Fibroblast of lung (primary cell): Measurements from ENCODE around the gene AP3D1. TPM values are rescaled to one million over a fixed set of nuclear protein-coding genes. Genes with fewer than 3 reads are reported as not detected.

Experiments
- DNase-seq, 2 donors: peaks; one replicate each; pipeline versions ENCODE4 v3.0.0 to v3.0.0-alpha.2; 2010; ENCODE audit warnings: low read depth in 2 of 2
- H2AFZ ChIP-seq: 2 replicates; pipeline ENCODE4 v1.5.1; 2012; ENCODE audit warnings: low read length, control low read depth, inconsistent platforms
- H3K27ac ChIP-seq: 2 replicates; pipeline ENCODE4 v1.5.1; 2011; ENCODE audit warnings: low read length, control low read depth; ENCODE audit not compliant: insufficient read depth
- H3K27me3 ChIP-seq: 2 replicates; pipeline ENCODE4 v1.5.1; 2011; ENCODE audit warnings: mild to moderate bottlenecking, low read length; ENCODE audit not compliant: control insufficient read depth, insufficient read depth
- H3K36me3 ChIP-seq: 2 replicates; pipeline ENCODE4 v1.5.1; 2011; ENCODE audit warnings: low read length; ENCODE audit not compliant: control insufficient read depth, insufficient read depth
- H3K4me1 ChIP-seq: 2 replicates; pipeline ENCODE4 v1.5.1; 2011; ENCODE audit warnings: low read length; ENCODE audit not compliant: control insufficient read depth, insufficient read depth; ENCODE audit errors: extremely low read depth
- H3K4me2 ChIP-seq: 2 replicates; pipeline ENCODE4 v1.5.1; 2011; ENCODE audit warnings: low read length, control low read depth; ENCODE audit not compliant: insufficient read depth; ENCODE audit errors: extremely low read depth
- H3K4me3 ChIP-seq, 4 experiments: fragments of 200-600 bp in 1 of 4; sonication (generic) in 1 of 4; replicated peaks in 1 of 4; 2 replicates each; pipeline ENCODE4 v1.5.1; 2011 to 2016; ENCODE audit warnings: low read length in 4 of 4, low read depth in 3 of 4, mild to moderate bottlenecking in 3 of 4, control low read depth in 2 of 4, inconsistent platforms in 1 of 4, mixed read lengths in 1 of 4; ENCODE audit not compliant: insufficient read depth in 1 of 4; ENCODE audit errors: control extremely low read depth in 1 of 4
- H3K79me2 ChIP-seq: 2 replicates; pipeline ENCODE4 v1.5.1; 2012; ENCODE audit warnings: mild to moderate bottlenecking, low read length, inconsistent platforms; ENCODE audit not compliant: control insufficient read depth, insufficient read depth
- H3K9ac ChIP-seq: 2 replicates; pipeline ENCODE4 v1.5.1; 2011; ENCODE audit warnings: mild to moderate bottlenecking, low read length, control low read depth; ENCODE audit not compliant: insufficient read depth
- H3K9me3 ChIP-seq: 2 replicates; pipeline ENCODE4 v1.5.1; 2012; ENCODE audit warnings: low read depth, low read length; ENCODE audit not compliant: control insufficient read depth, insufficient read depth
- H4K20me1 ChIP-seq: 2 replicates; pipeline ENCODE4 v1.5.1; 2011; ENCODE audit warnings: low read length; ENCODE audit not compliant: control insufficient read depth, insufficient read depth; ENCODE audit errors: extremely low read depth
- CTCF ChIP-seq, 2 donors: IDR thresholded peaks in 1 of 2; conservative IDR thresholded peaks in 1 of 2; 1 replicate in 1 of 2; 2 replicates in 1 of 2; pipeline ENCODE4 v1.5.1; 2011 to 2012; ENCODE audit warnings: low read length in 2 of 2, control low read depth in 1 of 2, inconsistent platforms in 1 of 2, low read depth in 1 of 2, mild to moderate bottlenecking in 1 of 2
- EZH2 ChIP-seq: IDR thresholded peaks from 2 replicates; pipeline ENCODE4 v1.5.1; 2012; ENCODE audit warnings: low read length, control low read depth, mild to moderate bottlenecking; ENCODE audit errors: missing control alignments
- polyA plus RNA-seq, 2 donors: library from polyadenylated mRNA; depleted of rRNA in 1 of 2; stranded (reverse) in 1 of 2; unstranded in 1 of 2; fragments of >200 nt; gene quantifications; 2 replicates each; pipeline ENCODE4 v1.2.1, GENCODE V29; 2011 to 2012; ENCODE audit warnings: missing spikeins in 1 of 2
- total RNA-seq: library from RNA; depleted of rRNA; stranded (reverse); fragments of >200 nt; gene quantifications from 2 replicates; pipeline ENCODE4 v1.2.1, GENCODE V29; 2014

Gene AP3D1
- total and polyA plus RNA-seq, 2 donors (not counting 1 experiment from before 2014, with no cell fraction given) = 68.0 to 99.9 TPM

- no peaks in the 10 kb centered on the region for H3K9me3 ChIP-seq
- H4K20me1 ChIP-seq = no peaks in the 10 kb centered on the region
- no peak overlapping the region for H3K27ac ChIP-seq
- H2AFZ ChIP-seq = no peak overlapping the region
- no peak overlapping the region for H3K9ac ChIP-seq
- peaks cover 8% of the 10 kb centered on the region for H3K4me1 ChIP-seq
- H3K27me3 ChIP-seq = no peaks in the 10 kb centered on the region
- H3K36me3 ChIP-seq = peaks cover 18% of the 10 kb centered on the region
- H3K4me3 ChIP-seq = no peak overlapping the region
- peak in 1 of 2 donors; percentile 46 for DNase-seq
- H3K4me2 ChIP-seq = no peak overlapping the region
- TF ChIP-seq CTCF (conservative IDR thresholded peaks at IDR 0.05 in 1 of 2, IDR thresholded peaks at IDR 0.05 in 1 of 2; ENCODE audit: low read depth in 1 of 2, low read length in 2 of 2) (no peak), EZH2 (no peak)
- H3K79me2 ChIP-seq = peaks cover 29% of the 10 kb centered on the region
Observed at GRCh38 chr19:2084993-2085720, 66.2 kb downstream of the AP3D1 start.

GRCh38 chr19:2083174-2083854, 68.1 kb downstream of the AP3D1 start:
- H3K4me2 ChIP-seq = no peak overlapping the region
- no peak for DNase-seq
- no peak overlapping the region for H3K9ac ChIP-seq
- H3K4me3 ChIP-seq = no peak overlapping the region
- H3K9me3 ChIP-seq = no peaks in the 10 kb centered on the region
- H3K27me3 ChIP-seq = no peaks in the 10 kb centered on the region
- no peaks in the 10 kb centered on the region for H3K4me1 ChIP-seq
- H3K79me2 ChIP-seq = peaks cover 15% of the 10 kb centered on the region
- peaks cover 21% of the 10 kb centered on the region for H3K36me3 ChIP-seq
- TF ChIP-seq CTCF (conservative IDR thresholded peaks at IDR 0.05 in 1 of 2, IDR thresholded peaks at IDR 0.05 in 1 of 2; ENCODE audit: low read depth in 1 of 2, low read length in 2 of 2) (no peak), EZH2 (no peak)
- no peak overlapping the region for H3K27ac ChIP-seq
- no peaks in the 10 kb centered on the region for H4K20me1 ChIP-seq
- H2AFZ ChIP-seq = no peak overlapping the region

- no peak overlapping the region for H2AFZ ChIP-seq
Observed at GRCh38 chr19:2081873-2082810, 69.2 kb downstream of the AP3D1 start.

More at GRCh38 chr19:2081873-2082810, 69.2 kb downstream of the AP3D1 start:
- Histone ChIP-seq H3K4me1 (no peaks in the 10 kb centered on the region), H3K36me3 (peaks cover 26% of the 10 kb centered on the region), H3K79me2 (peaks cover 8% of the 10 kb centered on the region), H3K9ac (no peak overlapping the region), H4K20me1 (no peaks in the 10 kb centered on the region), H3K9me3 (no peaks in the 10 kb centered on the region), H3K4me3 (no peak overlapping the region), H3K27ac (no peak overlapping the region), H3K4me2 (no peak overlapping the region), H3K27me3 (no peaks in the 10 kb centered on the region)
- no peak for DNase-seq
- no peak for TF ChIP-seq EZH2
- no peak for TF ChIP-seq CTCF (conservative IDR thresholded peaks at IDR 0.05 in 1 of 2, IDR thresholded peaks at IDR 0.05 in 1 of 2; ENCODE audit: low read depth in 1 of 2, low read length in 2 of 2)
